ENCODE measurements around the gene CCM2.

DNA sequence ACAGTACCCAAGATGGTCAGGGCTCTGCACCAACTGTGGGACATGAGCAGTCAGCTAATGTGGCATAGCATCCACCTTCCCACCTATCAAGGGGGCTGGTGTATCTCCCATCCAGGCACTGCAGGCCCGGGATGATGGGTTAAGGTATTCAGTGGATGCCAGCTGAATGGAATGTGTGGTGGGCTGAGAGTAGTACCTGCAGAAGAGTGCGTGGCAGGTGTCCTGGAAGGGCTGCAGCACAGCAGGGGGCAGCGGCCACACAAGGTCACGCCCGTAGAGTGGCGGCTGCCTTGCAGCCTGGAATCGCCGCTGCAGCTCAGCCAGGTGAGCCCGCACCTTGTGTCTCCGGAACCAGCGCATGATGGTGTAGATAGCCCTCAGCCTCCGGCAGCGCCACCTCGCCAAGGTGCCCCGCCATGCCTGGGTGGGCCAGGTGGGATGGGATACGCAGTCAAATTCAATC lies 34.5 kb upstream of the CCM2 start:
- no peak for TF ChIP-seq ZNF274 (IDR thresholded peaks at IDR 0.05; ENCODE audit: low read depth, low read length)
- TF ChIP-seq YY1 (IDR thresholded peaks at IDR 0.05; ENCODE audit: insufficient read depth, insufficient read length), result no peak
- no peak for TF ChIP-seq SUZ12 (IDR thresholded peaks at IDR 0.05; ENCODE audit: extremely low read depth, insufficient read depth, insufficient read length)

Measured in NT2/D1 (cell line).